GM21619 (cell line): Measurements from ENCODE around the gene SBNO2.

Experiments
- ATAC-seq: cut with Tn5 transposase; IDR thresholded peaks from one replicate; pipeline ENCODE4 v1.9.1; 2021; ENCODE audit not compliant: unreplicated experiment

Gene SBNO2

GRCh38 chr19:1169921-1170885 lies 3.9 kb downstream of the SBNO2 start:
- no peak for ATAC-seq

- no peak for ATAC-seq
Measured at GRCh38 chr19:1169411-1169791, 4.7 kb downstream of the SBNO2 start.

DNA sequence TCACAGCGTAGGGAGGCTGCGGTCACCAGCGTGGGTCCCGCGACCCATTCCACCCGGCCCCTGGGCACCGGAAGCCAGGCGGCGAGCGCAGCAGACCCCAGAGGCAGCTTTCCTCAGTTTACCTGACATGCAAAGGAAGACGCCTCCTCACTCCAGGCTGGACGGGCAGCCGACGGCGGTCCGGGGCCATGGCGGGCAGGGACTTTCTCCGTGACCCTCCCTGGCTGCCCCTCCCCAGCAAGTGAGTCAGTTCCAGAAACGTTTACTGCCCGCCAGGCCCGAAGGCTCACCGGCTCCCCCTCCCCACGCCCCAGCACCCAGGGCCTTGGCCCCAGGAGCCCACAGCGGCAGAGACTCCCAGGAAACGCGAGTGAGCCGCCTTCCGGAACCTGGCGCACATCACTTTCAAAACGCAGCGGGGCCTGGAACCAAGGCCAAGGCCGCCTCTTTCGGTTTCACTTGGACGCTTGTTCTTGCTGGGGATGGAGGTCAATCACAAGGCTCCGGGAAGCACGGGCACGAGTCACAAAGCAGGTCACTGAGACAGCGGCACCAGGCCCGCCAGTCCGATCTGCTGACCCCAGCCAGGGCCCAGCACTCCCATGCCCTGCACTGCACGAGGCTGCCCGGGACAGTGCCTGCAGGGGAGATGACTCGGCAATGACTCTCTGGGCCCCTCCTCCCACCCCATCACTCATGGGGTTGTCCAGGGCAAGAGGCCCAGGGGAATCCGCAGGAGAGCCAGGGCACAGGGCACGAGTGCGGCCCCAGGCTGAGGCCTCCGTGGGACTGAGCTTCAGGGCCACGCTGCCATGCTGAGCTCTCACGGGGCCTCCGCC lies 5.3 kb downstream of the SBNO2 start:
- ATAC-seq = no peak

GRCh38 chr19:1167687-1168571 lies 6.1 kb downstream of the SBNO2 start:
- ATAC-seq = no peak

DNA sequence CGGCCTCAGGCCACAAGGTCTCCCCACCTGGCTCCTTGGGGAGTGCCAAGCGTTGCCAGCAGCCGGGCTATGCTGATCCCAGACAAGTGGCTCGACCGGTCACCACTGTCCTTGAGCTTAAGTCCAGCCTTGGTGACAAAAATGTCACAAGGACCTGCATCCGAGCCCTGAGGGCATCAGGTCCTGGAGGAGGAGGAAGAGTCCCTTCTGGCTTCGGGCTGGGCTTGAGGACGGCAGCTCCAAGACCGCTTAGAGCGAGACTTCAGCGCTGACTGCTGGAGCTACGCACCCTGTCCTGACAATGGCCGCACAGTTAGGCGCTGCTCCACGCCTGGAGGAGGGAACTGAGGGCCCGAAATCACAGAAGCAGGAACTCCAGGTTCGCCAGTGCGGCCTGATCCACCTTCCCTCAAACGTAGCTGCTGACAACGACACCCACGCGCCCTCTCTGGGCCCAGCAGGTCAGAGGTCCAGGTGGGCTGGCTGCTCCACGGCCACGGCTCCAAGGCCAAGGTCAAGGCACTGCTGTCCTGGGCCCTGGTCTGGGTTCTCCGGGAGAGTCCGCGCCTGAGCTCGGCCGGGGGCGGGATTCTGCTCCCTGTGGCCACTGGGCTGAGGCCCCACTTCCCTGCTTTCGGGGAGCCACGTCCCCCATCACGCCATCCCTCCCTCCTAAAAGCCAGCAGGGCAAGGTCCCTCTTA lies 7.0 kb downstream of the SBNO2 start:
- no peak for ATAC-seq

- ATAC-seq = no peak
Measured at GRCh38 chr19:1164684-1165531, 9.2 kb downstream of the SBNO2 start.

GRCh38 chr19:1163934-1164683 lies 10.0 kb downstream of the SBNO2 start:
- no peak for ATAC-seq

DNA sequence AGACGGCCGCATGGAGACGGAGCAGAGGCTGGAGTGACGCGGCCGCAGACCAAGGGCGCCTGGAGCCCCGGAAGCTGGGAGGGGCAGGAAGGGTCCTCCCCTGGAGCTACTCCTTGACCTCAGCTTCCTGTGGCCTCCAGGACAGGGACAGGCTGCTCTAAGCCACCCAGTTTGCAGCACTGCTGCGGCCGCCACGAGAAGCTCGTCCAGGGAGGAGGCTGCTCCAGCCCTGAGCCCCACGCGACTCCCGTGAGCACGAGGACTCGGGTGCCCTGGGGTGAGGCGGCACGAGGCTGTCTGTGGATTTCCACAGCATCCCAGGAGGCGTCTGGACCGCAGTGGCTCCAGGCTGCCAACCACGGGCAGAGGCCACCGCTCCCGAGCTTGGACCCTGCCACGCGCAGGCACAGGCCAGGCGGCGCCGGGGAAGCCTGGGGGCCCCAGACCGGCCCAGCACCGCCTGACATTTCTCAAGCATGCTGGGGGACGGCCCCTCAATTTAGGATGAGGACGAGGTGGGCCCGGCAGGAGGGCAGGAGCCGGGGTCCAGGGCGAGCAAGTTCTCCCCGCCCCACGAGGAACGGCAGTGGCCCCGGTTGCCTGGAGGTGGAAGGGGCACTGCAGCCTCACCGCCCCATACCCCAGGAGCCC lies 10.7 kb downstream of the SBNO2 start:
- no peak for ATAC-seq

DNA sequence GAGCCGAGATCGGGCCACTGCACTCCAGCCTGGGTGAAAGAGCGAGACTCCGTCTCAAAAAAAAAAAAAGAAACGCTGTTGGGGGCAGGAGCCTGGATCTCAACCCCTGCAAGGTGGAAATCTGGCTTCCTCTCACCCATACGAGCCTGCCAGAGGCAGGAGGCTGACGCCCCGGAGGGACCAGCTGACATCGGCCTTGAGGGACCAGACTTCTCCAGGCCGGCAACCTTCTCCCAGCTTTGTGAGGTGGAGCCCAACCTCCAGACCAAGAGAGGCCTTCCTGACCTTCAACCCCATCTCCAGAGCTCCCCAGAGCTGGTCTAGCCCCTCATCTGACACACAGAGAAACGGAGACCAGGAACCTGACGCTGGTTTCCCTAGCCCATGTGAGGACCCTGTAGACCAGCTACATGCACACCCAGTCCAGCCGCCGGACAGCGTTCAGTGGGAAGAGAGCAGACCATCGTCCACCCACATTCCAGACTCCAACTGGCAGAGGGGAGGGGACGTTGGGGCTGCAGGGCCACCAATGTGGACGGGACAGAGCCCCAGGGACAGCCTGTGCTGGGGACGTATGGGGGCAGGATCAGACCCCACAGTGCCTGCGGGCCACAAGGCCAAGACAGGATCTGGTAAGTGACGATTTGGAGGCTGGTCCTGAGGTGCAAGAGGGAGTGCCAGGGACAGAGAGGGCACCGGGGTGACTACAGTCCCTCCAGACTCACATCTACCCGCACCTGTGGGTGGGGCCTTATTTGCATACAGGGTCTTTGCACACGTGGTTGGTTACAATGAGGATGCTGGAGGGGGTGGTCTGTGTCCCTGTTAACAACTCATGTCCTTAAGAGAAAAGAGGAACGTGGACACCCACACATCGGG lies 11.4 kb downstream of the SBNO2 start:
- ATAC-seq = no peak

GRCh38 chr19:1161716-1162115 lies 12.4 kb downstream of the SBNO2 start:
- no peak for ATAC-seq

- no peak for ATAC-seq
Measured at GRCh38 chr19:1159864-1160595, 14.0 kb downstream of the SBNO2 start.

DNA sequence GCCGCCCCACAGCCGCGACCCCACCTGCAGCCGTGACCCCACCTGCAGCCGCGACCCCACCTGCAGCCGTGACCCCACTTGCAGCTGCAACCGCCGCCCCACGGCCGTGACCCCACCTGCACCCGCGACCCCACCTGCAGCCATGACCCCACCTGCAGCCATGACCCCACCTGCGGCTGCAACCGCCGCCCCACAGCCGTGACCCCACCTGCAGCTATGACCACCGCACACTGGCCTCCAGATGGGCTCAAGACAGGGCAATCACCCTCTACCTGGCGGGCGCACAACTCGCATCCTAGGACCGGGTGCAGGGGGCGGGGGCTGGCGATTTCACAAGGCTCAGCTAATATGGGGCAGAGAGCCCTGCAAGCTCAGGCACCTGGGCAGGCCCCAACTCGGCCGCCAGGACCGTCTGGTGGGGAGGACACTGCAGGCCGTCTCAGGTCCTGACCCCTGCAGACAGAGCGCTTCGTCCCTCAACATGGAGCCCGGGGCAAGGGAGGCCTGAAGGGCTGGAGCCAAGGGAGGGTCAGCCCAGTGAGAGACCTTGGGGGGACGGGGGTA lies 15.1 kb downstream of the SBNO2 start:
- no peak for ATAC-seq

GRCh38 chr19:1157931-1158884 lies 15.9 kb downstream of the SBNO2 start:
- ATAC-seq = no peak

DNA sequence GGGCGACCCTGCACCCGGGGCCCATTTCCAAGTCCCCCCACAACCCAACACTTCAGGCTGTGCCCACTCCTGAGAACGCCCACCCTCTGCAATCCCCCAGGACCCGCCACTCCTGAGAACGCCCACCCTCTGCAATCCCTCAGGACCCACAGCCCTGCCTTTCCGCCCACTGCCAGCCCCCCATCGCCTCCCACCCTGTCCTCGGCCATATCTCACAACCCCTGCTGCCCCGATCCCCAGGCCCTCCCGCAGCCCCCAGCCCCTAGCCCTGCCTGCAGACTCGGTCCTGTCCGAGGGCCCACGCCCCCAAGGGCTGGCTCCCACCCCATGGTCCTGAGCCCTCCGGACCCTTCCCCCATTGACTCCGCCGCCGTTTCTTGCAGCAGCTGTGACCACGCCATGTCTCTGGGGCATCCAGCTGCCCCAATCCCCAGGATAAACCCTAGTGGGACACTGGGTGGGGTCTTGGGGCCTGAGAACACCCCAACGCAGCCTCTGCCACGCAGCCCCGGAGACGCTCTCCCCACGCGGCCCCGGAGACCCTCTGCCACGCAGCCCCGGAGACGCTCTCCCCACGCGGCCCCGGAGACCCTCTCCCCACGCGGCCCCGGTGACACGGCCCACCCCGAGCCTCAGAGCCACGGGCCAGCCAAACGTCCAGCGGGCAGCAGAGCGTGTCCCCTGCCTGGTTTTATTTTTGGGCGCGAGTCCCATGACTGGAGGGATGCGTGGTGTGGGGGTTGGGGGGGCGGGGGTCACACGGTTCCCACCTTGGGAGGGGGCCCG lies 17.0 kb downstream of the SBNO2 start:
- no peak for ATAC-seq
